Left lobe of liver (tissue), 2 donors: Measurements from ENCODE around the gene UBE2J2. TPM values are rescaled to one million over a fixed set of nuclear protein-coding genes. Genes with fewer than 3 reads are reported as not detected.

Experiments used
- ATAC-seq: fragments of 200-7000 bp; cut with Tn5 transposase; one replicate; pipeline ENCODE4 v1.9.1; 2020; ENCODE audit warnings: mild to moderate bottlenecking, moderate library complexity
- DNase-seq: peaks from one replicate; pipeline ENCODE4 v3.0.0-alpha.2; 2020; ENCODE audit warnings: low spot score
- total RNA-seq: library from RNA; stranded (reverse); gene quantifications from one replicate; pipeline ENCODE4 v1.2.1, GENCODE V29; 2021
- donor health status: DM: no; HTN: no; CAD: no; lungs with moderate emphysema.
- donor health status: DM: no; HTN: yes; CAD: no.

The UBE2J2 gene
- total RNA-seq, 1 donor from 2014 or later, result 27.6 TPM

DNA sequence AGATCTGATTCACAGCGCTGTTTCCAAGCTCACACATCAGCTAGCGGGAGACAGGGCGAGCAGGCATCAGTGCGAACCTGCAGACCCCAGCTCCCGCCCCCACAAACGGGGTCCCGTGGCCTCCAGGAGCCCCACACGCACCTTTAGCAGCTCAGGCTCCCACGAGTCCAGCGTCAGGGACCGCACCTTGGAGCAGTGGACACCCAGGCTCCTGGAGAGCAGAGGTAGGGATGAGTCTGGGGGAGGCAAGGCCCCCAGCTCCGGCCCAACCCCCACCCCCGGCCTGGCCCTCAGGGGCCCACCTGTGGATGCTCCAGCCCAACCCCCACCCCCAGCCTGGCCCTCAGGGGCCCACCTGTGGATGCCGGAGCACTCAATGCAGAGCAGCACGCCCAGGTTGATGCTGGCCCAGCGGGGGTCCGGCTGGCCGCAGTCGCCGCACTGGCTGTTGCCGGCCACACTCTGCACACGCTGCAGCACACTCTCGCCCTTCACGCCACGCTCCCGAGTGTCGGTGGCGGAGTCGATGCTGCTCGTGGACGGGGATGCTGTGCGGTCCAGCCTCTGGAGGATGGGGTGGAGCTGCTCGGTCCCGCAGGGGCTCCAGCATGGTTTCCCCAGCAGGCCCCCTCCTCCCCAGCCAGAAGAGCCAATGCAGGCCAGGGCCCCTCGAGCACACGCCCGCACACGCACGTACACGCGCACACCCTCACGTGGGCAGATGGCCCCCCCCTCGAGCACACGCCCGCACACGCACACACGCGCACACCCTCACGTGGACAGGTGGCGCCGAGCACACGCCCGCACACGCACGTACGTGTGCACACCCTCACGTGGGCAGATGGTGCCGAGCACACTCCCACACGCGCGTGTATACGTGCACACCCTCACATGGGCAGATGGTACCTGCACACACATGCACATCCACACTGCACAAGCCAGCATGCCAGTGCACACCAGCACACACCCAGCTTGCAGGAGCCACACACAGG is 22.7 kb upstream of the UBE2J2 start:
- no peak for ATAC-seq
- DNase-seq, result no peak

DNA sequence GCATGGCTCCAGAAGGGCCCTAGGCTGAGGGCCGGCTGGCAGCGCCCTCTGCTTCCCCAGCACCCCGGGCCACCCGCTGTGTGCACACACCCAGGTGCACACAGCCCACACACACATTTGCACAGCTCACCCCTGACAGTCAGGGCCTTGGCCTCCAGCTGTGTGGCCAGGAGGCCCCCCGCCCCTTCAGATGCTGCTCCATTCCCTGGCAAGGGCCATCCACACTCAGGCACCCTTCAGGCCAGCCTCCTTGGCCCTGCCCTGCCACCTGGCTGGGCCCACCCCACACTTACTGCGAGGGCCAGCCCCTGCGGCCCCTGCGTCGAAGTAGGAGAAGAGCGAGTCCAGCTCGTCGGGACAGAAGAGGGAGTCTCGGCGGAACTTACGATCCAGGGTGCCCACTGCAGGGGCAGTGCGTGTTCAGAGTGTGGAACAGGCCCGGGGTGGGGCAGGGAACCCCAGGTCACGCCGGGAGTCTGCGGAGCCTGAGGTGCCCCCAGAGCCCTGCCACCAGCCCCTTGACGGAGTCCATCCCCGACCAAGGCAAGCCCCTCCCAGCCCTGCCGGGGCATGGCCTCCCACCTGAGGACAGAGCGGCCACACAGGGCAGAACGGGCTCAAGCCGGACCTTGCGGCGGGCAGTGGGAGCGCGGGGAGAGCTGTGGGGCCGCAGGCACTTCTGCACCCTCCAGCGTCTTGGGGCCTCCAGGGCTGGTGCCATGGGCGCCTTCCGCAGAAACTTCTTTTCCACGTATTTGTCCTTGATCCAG is 21.7 kb upstream of the UBE2J2 start:
- no peak for DNase-seq
- ATAC-seq, result no peak

DNA sequence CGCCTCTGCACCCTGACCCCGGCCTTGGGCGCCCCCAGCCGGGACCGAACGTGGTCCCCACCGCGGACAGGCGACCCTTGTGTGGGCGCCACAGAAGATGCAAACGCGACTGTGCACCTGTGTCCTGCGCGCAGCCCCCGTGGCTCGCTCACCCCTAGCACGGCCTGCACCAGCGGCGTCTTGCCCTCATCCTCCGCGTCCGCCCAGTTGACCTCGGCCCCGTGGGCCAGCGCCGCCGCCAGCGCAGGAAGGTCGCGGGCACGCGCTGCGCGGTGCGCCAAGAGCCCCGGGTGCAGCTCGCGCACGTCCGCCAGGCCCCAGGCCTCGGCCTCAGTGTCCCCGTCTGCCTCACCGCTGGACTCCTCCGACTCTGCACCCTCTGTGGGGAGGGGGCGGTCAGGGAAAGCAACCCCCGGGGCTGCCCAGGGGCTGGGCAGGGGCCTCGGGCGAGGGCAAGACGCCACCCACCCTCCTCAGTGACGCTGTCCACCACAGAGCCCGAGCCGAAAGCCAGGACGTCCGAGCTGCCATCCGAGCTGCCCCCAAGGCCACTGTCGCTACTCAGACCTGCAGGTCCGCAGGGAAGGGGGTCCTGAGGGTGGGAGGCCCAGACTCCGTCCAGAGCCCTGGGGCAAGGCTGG is 20.7 kb upstream of the UBE2J2 start:
- DNase-seq (no peak), ATAC-seq (no peak)

DNA sequence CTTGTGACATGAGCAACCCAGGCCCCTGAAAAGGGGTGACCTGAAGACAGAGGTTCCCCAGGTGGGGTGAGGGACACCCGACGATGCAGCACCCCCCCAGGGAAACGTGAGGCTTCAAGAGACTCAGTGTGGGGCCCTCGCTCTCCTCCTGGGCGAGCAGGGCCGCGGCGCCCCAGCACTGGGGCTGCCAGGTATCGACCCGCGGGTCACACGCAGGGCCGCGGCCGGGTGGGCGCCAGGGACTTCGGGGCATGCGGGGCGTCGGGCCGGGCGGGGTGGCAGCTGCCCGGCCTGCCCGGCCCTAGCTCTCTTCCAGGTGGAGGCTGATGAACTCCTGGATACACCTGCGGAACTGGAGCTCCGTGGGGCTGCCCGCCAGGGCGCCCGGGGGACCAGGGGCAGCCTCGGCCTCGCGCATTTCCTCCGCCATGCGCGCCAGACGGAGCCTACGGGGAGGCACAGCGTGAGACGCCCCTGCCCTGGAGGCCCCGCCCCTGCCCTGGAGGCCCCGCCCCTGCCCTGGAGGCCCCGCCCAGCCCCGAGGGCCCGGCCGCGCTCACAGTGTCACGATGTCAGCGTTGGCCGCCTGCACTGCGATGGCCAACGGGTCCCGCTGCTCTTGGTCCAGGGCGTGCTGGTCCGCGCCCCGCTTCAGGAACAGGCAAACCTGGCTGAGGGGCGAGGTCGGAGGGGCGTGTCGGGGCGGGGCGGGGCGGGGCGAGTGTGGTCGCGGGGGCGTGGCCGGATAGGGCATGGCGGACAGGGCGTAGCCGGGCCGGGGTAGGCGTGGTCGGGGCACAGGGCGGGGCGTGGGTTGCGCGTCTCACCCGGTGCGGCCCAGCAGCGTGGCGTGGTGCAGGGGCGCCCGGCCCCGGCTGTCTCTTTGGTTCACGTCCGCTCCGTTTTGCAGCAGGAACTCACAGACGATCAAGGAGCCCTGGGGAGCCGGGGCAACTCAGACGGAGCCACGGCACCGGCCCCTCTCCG is 19.9 kb upstream of the UBE2J2 start:
- no peak for ATAC-seq
- no peak for DNase-seq

DNA sequence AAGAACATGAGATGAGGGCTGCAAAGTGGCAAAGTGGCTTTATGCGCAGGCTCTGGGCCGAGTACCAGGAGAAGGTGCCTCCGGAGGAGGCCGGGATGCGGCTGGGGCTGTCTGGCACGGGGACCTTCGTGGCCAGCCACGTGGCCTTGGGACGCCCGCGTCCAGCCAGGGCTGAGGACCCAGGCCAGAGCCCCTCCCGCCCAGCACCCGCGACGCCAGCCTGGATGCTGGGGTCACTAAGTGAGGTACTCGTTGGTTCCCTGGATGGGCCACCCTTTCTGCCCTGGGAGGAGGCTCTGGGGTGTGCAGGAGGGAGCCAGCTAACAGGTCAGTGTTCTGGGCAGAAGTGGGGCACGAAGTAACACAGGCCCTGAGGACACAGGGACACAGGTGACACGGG is 19.2 kb upstream of the UBE2J2 start:
- ATAC-seq (no peak), DNase-seq (no peak)

DNA sequence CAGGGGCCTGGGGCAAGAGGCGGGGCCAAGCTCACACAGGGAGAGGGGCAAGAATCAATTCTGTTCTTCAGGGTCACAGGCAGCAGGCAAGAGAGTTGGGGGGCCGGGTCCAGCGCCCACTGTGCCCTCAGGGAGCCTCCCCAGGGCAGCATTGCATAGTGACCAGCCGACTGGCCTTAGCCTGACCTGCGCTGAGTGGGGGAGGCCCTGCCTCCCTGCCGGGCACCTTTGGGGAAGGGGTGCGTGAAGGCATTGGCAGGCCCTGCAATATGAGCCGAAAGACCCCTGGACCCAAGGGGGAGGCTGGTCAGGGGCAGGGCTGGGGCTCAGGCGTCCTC is 18.8 kb upstream of the UBE2J2 start:
- ATAC-seq, result no peak
- no peak for DNase-seq

DNA sequence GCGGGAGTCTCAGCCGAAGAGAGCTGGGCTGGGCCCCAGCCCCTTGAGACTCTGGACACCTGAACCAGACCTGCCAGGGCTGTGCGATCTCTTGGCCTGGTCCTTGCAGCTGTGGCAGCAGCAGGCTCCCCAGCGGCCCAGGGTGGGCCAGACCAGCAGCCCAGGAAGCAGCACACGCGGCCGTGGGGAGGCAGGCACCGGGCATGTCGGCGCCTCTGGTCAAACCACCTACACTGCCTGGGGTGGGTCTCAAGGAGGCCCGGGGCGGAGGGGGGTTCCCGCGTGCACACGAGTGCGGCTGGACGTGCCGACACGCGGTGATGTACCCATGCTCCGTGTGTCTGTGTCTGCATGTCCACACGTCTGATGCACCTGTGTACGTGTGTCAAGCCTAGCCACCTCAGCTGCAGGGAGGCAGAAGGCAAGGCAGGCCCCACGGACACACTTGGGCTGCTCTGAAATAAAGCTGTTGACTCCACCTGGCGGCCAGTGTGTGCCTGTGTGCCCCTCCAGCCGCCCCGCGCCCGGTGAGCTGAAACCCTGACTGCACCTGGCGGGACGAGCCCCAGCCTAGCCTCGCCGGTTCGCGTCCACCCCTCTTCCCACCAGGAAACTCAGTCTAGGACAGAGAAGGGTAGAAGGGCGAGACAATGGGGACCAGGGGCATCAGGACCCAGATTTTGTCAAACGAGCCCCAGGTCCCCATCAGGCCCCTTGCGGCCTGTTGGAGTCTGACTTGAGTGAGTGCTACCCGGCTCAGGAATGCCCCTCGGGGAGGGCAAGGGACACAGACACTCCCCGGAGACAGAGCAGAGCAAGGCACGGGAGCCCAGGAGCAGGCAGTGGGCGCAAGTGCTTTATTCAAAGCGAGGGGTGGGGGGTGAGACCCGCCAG is 18.1 kb upstream of the UBE2J2 start:
- DNase-seq (peak; percentile 75), ATAC-seq (peak; percentile 77)

DNA sequence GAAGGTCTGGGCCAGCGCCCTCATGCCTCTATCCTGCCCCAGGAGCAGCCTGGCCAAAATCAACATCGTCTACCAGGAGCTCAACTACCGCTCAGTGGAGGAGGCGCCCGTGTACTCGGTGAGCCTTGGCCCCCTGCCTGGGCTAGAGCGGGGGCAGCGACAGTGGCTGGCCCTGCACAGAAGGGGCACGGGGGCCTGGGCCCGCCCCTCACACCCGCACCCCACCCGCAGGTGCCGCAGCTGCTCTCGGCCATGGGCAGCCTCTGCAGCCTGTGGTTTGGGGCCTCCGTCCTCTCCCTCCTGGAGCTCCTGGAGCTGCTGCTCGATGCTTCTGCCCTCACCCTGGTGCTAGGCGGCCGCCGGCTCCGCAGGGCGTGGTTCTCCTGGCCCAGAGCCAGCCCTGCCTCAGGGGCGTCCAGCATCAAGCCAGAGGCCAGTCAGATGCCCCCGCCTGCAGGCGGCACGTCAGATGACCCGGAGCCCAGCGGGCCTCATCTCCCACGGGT is 17.4 kb upstream of the UBE2J2 start:
- peak; percentile 71 for ATAC-seq
- DNase-seq, result no peak

DNA sequence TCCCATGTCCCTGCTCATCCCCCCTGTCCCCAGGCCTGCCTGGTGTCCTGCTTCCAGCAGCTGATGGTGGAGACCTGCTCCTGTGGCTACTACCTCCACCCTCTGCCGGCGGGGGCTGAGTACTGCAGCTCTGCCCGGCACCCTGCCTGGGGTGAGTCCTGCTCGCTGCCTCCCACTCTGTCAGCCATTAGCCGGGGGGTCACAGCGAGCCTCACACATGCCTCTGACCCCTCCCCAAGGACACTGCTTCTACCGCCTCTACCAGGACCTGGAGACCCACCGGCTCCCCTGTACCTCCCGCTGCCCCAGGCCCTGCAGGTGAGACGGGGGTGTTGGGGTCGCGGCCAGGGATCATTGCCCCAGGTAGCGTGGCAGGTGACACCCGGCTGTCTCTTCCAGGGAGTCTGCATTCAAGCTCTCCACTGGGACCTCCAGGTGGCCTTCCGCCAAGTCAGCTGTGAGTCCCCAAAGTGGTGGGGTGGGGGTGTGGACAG is 16.6 kb upstream of the UBE2J2 start:
- peak; percentile 80 for ATAC-seq
- peak; percentile 80 for DNase-seq

DNA sequence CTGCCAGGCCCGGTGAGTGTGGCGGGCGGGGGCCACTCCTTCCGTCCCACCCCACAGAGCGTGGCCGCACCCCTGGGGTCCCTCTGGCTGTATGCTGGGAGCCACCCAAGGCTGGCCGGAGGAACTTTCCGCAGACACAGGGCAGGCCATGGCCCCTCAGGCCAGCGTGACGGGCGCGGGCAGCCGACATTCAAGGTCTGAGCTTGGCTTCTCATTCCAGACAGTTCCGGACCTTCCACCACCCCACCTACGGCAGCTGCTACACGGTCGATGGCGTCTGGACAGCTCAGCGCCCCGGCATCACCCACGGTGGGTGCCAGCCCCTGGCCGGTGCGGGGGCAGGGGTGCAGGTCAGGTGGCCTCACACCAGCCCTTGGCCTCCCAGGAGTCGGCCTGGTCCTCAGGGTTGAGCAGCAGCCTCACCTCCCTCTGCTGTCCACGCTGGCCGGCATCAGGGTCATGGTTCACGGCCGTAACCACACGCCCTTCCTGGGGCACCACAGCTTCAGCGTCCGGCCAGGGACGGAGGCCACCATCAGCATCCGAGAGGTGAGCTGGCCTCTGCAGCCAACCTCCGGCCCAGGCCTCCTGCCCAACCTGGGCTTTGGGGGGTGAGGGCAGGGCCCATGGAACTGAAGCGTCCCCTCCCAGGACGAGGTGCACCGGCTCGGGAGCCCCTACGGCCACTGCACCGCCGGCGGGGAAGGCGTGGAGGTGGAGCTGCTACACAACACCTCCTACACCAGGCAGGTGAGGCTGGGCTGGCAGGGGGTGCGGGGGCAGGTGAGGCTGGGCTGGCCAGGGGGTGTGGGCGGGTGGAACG is 13.8 kb upstream of the UBE2J2 start:
- DNase-seq (no peak), ATAC-seq (no peak)

DNA sequence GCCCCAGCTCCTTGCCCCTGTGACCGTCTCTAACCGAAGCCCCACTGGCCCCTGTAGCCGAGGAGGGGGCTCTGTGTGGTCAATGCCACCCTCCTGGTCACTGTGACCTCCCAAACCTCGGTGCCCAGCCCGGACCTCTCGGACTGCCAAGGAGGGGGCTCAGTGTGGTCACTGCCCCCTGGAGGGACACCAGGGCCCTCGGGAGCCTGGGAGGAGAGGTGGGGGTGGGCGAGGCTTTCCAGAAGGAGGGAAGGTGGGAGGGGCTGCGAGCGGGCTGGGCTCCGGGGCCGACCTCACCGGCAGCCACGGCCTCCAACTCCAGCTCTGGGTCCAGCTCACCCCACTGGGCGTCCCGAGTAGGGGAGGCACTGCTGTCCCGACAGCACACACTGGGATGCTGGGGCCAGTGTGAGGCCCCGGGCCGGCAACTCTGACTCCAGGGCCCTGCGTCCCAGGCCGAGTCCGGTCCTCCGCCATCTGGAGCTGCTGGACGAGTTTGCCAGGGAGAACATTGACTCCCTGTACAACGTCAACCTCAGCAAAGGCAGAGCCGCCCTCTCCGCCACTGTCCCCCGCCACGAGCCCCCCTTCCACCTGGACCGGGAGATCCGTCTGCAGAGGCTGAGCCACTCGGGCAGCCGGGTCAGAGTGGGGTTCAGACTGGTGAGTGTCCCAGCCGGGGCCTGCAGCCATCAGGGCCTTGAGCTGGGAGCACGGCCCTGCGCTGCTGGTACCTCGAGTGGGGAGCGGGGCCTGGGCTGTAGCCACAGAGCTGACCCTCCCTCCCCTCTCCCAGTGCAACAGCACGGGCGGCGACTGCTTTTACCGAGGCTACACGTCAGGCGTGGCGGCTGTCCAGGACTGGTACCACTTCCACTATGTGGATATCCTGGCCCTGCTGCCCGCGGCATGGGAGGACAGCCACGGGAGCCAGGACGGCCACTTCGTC is 12.9 kb upstream of the UBE2J2 start:
- ATAC-seq, result no peak

DNA sequence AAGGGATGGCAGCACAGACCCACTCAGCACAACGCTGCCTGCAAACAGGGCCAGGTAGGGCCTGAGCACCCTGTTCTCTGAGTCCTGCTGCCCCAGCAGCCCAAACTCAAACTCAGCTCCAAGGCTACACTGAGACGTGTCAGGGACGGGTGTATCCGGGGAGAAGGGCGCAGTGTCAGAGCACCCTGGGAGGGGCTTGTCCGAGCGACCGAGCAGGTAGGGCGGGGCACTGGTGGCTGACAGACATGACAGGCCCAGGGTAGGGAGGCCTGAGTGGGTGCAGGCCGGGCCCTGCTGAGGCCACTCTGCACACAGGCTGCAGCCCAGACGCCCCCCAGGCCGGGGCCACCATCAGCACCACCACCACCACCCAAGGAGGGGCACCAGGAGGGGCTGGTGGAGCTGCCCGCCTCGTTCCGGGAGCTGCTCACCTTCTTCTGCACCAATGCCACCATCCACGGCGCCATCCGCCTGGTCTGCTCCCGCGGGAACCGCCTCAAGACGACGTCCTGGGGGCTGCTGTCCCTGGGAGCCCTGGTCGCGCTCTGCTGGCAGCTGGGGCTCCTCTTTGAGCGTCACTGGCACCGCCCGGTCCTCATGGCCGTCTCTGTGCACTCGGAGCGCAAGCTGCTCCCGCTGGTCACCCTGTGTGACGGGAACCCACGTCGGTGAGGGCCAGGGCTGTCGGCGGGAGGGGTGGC is 12.1 kb upstream of the UBE2J2 start:
- ATAC-seq (no peak), DNase-seq (no peak)

More for the DNA sequence above, 12.9 kb upstream of the UBE2J2 start:
- DNase-seq, result no peak

DNA sequence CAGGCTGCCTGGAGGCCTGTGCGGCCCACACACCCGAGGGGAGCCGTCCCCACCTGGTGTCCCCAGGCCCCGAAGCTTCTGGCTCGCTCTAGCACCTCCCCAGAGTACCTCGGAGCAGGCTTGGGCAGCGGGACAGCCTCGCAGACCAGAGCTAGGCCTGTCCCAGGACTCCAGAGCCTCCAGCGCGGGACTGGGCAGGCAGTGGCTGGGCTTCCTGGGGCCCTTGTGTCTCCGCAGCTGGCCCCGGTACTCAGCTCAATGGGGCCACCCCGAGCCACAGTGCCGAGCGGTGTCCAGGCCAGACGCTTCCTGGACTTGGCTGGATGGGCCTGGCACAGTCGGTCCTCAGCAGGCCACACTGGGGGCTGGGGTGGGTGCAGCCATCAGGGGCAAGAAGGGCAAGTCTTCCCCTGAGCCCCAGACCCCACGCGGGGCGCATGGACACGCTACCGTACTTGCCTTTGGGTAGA is 11.5 kb upstream of the UBE2J2 start:
- no peak for DNase-seq
- ATAC-seq, result no peak

DNA sequence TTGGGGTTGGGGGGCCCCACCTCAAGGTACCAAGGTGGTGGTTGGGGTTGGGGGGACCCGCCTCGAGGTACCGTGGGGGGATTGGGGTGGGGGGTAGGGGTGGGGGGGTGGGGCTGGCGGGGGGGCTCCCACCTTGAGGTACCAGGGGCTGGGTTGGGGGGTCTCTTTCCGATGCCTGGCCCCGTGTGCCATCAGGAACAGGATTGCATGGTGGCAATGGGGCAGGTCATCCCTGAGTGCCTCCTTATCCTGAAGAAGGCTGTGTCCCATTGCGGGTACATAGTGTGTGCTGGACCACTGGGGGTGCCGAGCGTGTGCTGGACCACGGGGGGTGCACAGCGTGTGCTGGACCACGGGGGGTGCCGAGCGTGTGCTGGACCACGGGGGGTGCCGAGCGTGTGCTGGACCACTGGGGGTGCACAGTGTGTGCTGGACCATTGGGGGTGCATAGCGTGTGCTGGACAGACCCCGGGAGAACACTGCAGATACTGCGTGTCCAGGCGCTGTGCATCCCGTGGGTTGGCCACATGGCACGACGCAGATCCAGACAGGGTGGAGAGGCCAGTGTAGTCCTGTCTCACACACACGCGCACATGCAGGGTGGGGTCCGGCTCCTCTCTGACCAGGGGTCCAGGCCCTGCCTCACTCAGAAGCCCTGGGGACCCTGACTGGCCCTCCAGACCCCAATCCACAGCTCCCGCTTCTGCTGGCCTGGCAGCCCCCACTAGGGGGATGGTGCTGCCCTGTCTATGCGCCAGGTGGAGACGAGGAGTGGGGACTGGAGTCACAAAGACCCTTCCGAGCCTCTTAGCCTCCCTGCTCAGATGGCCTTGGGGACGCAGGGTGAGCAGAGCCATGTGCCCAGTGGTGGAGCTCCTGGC is 10.8 kb upstream of the UBE2J2 start:
- ATAC-seq (no peak), DNase-seq (no peak)

DNA sequence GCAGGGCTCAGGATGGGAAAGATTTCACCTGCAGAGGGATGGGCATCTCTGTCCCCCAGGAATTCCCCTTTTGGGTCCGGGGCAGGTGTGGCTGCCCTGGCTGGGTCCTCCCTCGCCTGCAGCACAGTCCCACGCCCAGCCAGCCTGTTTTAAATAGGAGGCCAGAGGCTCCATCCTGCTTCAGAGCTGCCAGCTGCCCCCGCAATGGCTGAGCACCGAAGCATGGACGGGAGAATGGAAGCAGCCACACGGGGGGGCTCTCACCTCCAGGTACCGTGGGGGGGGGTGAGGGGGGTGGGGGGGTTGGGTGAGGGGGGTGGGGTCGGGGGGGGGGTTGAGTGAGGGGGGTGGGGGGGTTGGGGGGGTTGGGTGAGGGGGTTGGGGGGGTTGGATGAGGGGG is 10.2 kb upstream of the UBE2J2 start:
- DNase-seq (no peak), ATAC-seq (no peak)
